Measurements from ENCODE around the gene DIAPH3. TPM values are rescaled to one million over a fixed set of nuclear protein-coding genes. Genes with fewer than 3 reads are reported as not detected.

The DIAPH3 gene
- total RNA-seq, 2 experiments from 2014 or later = 0.08 to 0.11 TPM

- DNase-seq (no peak), ATAC-seq (ENCODE audit: poor library complexity) (no peak)
- POLR2A ChIA-PET = no interaction called here
- Mint-ChIP-seq H3K4me3 (no peak overlapping the region), H3K27me3 (no peaks in the 10 kb centered on the region), H3K36me3 (ENCODE audit: low read depth) (no peaks in the 10 kb centered on the region), H3K27ac (no peak overlapping the region), H3K4me1 (ENCODE audit: low read depth) (no peaks in the 10 kb centered on the region), H3K9me3 (peaks cover 5% of the 10 kb centered on the region)
- no peak for TF ChIP-seq CTCF (IDR thresholded peaks at IDR 0.05)
- intact Hi-C loops (cut with DNase I, micrococcal nuclease) = no loop called here
- CTCF ChIA-PET = no interaction called here
- Histone ChIP-seq H3K27me3 (ENCODE audit: control insufficient read depth in 1 of 2, insufficient read depth in 2 of 2, low read length in 2 of 2) (no peaks in the 10 kb centered on the region), H3K27ac (ENCODE audit: low read depth in 1 of 2, low read length in 2 of 2) (no peak overlapping the region), H3K4me3 (ENCODE audit: low read length) (no peak overlapping the region), H3K4me1 (ENCODE audit: insufficient read depth, low read length) (no peaks in the 10 kb centered on the region), H3K9me3 (ENCODE audit: control insufficient read depth in 1 of 2, insufficient read depth in 1 of 2, low read length in 2 of 2) (peaks cover 0 to 11% of the 10 kb centered on the region in 2 experiments), H3K36me3 (ENCODE audit: insufficient read depth, low read length) (no peaks in the 10 kb centered on the region)
Observed at GRCh38 chr13:60111691-60112090, 52.0 kb downstream of the DIAPH3 start.

- Mint-ChIP-seq H3K27me3 (no peaks in the 10 kb centered on the region), H3K9me3 (peaks cover 4% of the 10 kb centered on the region), H3K36me3 (ENCODE audit: low read depth) (no peaks in the 10 kb centered on the region), H3K4me1 (ENCODE audit: low read depth) (no peaks in the 10 kb centered on the region), H3K27ac (no peak overlapping the region), H3K4me3 (no peak overlapping the region)
- Histone ChIP-seq H3K4me1 (ENCODE audit: insufficient read depth, low read length) (no peaks in the 10 kb centered on the region), H3K27me3 (ENCODE audit: control insufficient read depth in 1 of 2, insufficient read depth in 2 of 2, low read length in 2 of 2) (no peaks in the 10 kb centered on the region), H3K36me3 (ENCODE audit: insufficient read depth, low read length) (no peaks in the 10 kb centered on the region), H3K27ac (ENCODE audit: low read depth in 1 of 2, low read length in 2 of 2) (no peak overlapping the region), H3K4me3 (ENCODE audit: low read length) (no peak overlapping the region), H3K9me3 (ENCODE audit: control insufficient read depth in 1 of 2, insufficient read depth in 1 of 2, low read length in 2 of 2) (peaks cover 0 to 7% of the 10 kb centered on the region in 2 experiments)
- no peak for TF ChIP-seq CTCF (IDR thresholded peaks at IDR 0.05)
- ATAC-seq (ENCODE audit: poor library complexity) = no peak
- intact Hi-C loops (cut with DNase I, micrococcal nuclease) = no loop called here
- POLR2A ChIA-PET = no interaction called here
- CTCF ChIA-PET = interaction anchor here (0.7 kb wide), 1 partner anchor 94 kb away, joined by 3 read pairs; no protein-coding TSS in a partner anchor
- no peak for DNase-seq
Observed at GRCh38 chr13:60109285-60109684, 54.4 kb downstream of the DIAPH3 start.

DNA sequence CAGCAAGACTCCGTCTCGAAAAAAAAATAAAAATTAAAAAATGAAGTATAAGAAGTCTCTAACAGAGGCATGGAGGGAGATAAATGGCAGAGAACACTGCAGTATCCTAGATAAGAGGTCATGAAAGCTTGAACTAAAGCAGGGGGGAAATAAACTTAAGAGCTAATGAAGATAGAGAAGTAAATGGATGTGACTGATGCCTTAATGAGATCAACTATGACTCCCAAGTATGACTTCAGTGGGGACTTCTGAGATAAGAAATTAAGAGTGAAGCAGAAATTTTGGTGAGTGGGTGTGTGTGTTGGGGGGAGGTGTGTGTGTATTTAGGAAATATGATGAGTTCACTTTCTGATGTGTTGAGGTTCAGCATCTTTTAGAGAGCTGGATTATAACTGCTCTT is 55.1 kb downstream of the DIAPH3 start:
- Histone ChIP-seq H3K9me3 (ENCODE audit: control insufficient read depth in 1 of 2, insufficient read depth in 1 of 2, low read length in 2 of 2) (peaks cover 0 to under 1% of the 10 kb centered on the region in 2 experiments), H3K27ac (ENCODE audit: low read depth in 1 of 2, low read length in 2 of 2) (no peak overlapping the region), H3K27me3 (ENCODE audit: control insufficient read depth in 1 of 2, insufficient read depth in 2 of 2, low read length in 2 of 2) (no peaks in the 10 kb centered on the region), H3K4me1 (ENCODE audit: insufficient read depth, low read length) (no peaks in the 10 kb centered on the region), H3K4me3 (ENCODE audit: low read length) (no peak overlapping the region), H3K36me3 (ENCODE audit: insufficient read depth, low read length) (no peaks in the 10 kb centered on the region)
- DNase-seq (no peak), ATAC-seq (ENCODE audit: poor library complexity) (no peak)
- Mint-ChIP-seq H3K4me3 (no peak overlapping the region), H3K27ac (no peak overlapping the region), H3K27me3 (no peaks in the 10 kb centered on the region), H3K36me3 (ENCODE audit: low read depth) (no peaks in the 10 kb centered on the region), H3K9me3 (peaks cover 3% of the 10 kb centered on the region), H3K4me1 (ENCODE audit: low read depth) (no peaks in the 10 kb centered on the region)
- TF ChIP-seq CTCF (IDR thresholded peaks at IDR 0.05) = no peak
- intact Hi-C loops (cut with DNase I, micrococcal nuclease) = no loop called here
- ChIA-PET CTCF (interaction anchor here (0.9 kb wide), 1 partner anchor 31 kb away, joined by 3 read pairs; no protein-coding TSS in a partner anchor), POLR2A (no interaction called here)

Data from CD4-positive, alpha-beta T cell (primary cell).